ENCODE measurements around the gene MYO1B.

- no peak for TF ChIP-seq EZH2 (IDR thresholded peaks at IDR 0.05)
- no peak for TF ChIP-seq POLR2AphosphoS5 (IDR thresholded peaks at IDR 0.05; ENCODE audit: borderline replicate concordance, low read depth, low read length)
Observed at GRCh38 chr2:191280290-191280689, 35.1 kb downstream of the MYO1B start.
